ENCODE data around the gene TMEM161B.

The TMEM161B gene

DNA sequence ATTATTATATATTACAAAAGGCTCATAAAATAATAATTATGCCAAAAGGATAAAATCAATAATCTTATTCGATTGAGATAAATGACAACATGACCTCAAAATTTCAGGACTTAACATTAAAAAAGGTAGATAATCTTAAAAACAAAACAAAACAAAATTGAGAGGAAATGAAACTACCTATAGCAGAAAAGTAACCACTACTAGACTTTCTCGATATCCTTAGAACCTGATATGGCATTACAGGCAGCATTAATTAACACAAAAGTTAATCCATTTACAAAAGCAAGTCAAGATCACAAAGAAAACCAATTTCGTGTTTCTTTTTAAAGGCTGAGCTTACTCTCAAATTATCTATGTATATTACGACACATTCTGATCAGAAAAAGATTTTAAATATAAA, 29.9 kb downstream of the TMEM161B start:
- no peaks in the 10 kb centered on the region for H3K36me3 ChIP-seq (replicated peaks)
- DNase-seq = no peak
- H3K4me3 ChIP-seq (ENCODE audit: low read depth, low read length) = no peak overlapping the region
- no peaks in the 10 kb centered on the region for H3K27me3 ChIP-seq (replicated peaks)
- TF ChIP-seq, protein P1, sequence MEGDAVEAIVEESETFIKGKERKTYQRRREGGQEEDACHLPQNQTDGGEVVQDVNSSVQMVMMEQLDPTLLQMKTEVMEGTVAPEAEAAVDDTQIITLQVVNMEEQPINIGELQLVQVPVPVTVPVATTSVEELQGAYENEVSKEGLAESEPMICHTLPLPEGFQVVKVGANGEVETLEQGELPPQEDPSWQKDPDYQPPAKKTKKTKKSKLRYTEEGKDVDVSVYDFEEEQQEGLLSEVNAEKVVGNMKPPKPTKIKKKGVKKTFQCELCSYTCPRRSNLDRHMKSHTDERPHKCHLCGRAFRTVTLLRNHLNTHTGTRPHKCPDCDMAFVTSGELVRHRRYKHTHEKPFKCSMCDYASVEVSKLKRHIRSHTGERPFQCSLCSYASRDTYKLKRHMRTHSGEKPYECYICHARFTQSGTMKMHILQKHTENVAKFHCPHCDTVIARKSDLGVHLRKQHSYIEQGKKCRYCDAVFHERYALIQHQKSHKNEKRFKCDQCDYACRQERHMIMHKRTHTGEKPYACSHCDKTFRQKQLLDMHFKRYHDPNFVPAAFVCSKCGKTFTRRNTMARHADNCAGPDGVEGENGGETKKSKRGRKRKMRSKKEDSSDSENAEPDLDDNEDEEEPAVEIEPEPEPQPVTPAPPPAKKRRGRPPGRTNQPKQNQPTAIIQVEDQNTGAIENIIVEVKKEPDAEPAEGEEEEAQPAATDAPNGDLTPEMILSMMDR (IDR thresholded peaks at IDR 0.05; ENCODE audit: low read depth, low read length, missing control alignments) = no peak
- in situ Hi-C loops (cut with HindIII; ENCODE audit: low pct_ligation_motif_present, low sequenced_read_pairs) = no loop called here
- no peak overlapping the region for H3K27ac ChIP-seq

- Histone ChIP-seq H3K36me3 (replicated peaks) (no peaks in the 10 kb centered on the region), H3K4me3 (ENCODE audit: low read depth, low read length) (no peak overlapping the region), H3K27me3 (replicated peaks) (no peaks in the 10 kb centered on the region), H3K27ac (no peak overlapping the region)
- in situ Hi-C loops (cut with HindIII; ENCODE audit: low pct_ligation_motif_present, low sequenced_read_pairs) = no loop called here
- DNase-seq = peak; percentile 7
- TF ChIP-seq, protein P1 (IDR thresholded peaks at IDR 0.05; ENCODE audit: low read depth, low read length, missing control alignments) = no peak
Observed at GRCh38 chr5:88236866-88237642, 31.6 kb downstream of the TMEM161B start.

DNA sequence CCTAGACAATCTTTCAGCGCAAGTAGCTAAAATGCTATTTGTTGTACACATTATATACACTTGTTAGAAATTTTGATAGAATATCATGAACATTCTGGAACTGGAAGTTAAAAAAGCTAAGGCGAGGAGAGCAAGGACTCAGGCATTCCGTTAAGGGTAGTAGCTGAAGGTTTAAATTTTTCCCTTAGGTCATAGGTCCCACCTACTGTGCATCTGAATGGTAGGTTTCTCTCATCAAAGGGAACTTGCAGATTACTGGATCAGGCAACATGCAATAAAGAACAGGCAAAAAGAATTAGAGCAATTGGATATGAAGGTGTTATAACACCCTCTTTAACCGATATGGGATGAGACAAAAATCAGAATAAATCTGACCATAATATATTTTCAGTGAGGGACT, 32.8 kb downstream of the TMEM161B start:
- H3K4me3 ChIP-seq (ENCODE audit: low read depth, low read length) = no peak overlapping the region
- in situ Hi-C loops (cut with HindIII; ENCODE audit: low pct_ligation_motif_present, low sequenced_read_pairs) = no loop called here
- TF ChIP-seq, protein P1 (IDR thresholded peaks at IDR 0.05; ENCODE audit: low read depth, low read length, missing control alignments) = no peak
- DNase-seq = no peak
- H3K27ac ChIP-seq = no peak overlapping the region
- H3K36me3 ChIP-seq (replicated peaks) = no peaks in the 10 kb centered on the region
- no peaks in the 10 kb centered on the region for H3K27me3 ChIP-seq (replicated peaks)

GRCh38 chr5:88235346-88235745, 33.3 kb downstream of the TMEM161B start:
- TF ChIP-seq, protein P1 (IDR thresholded peaks at IDR 0.05; ENCODE audit: low read depth, low read length, missing control alignments) = no peak
- no peaks in the 10 kb centered on the region for H3K27me3 ChIP-seq (replicated peaks)
- DNase-seq = no peak
- no peak overlapping the region for H3K4me3 ChIP-seq (ENCODE audit: low read depth, low read length)
- in situ Hi-C loops (cut with HindIII; ENCODE audit: low pct_ligation_motif_present, low sequenced_read_pairs) = no loop called here
- H3K36me3 ChIP-seq (replicated peaks) = no peaks in the 10 kb centered on the region
- no peak overlapping the region for H3K27ac ChIP-seq

DNA sequence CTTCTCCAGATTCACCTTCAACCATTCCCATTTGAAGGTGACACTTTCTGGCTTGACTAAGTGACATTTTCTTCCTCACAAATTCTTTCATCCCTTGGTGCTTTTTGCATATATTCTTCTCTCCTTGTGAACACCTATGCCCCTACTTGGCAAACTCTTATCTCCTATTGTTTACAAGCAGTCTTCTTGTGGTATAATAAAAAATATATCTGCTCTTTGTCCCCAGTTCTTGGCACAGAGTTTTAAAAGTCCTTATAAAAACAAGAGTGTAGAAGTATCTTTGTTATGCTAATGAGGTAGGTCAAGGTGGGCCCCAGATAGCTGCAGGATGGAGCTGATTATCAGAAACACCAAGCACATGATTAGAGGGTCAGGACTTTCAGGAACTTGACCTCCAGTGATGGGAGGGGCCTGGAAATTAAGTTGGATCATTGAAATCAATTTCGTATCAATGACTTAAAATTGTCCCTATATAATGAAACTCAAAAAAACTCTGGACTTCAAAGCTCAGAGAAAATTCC, 38.0 kb downstream of the TMEM161B start:
- TF ChIP-seq, protein P1 (IDR thresholded peaks at IDR 0.05; ENCODE audit: low read depth, low read length, missing control alignments) = no peak
- no peak overlapping the region for H3K27ac ChIP-seq
- no peak for DNase-seq
- in situ Hi-C loops (cut with HindIII; ENCODE audit: low pct_ligation_motif_present, low sequenced_read_pairs) = no loop called here
- no peak overlapping the region for H3K4me3 ChIP-seq (ENCODE audit: low read depth, low read length)
- no peaks in the 10 kb centered on the region for H3K36me3 ChIP-seq (replicated peaks)
- H3K27me3 ChIP-seq (replicated peaks) = no peaks in the 10 kb centered on the region
